GM23248 (cell line): ENCODE data around the gene CHD3. TPM values are rescaled to one million over a fixed set of nuclear protein-coding genes. Genes with fewer than 3 reads are reported as not detected.
"Not testable (repeated sequence)": the region's sequence is repeated elsewhere in the genome, so short reads cannot be mapped to it uniquely, and the experiment has no call there.

Source experiments
- DNase-seq: peaks from one replicate; pipeline ENCODE4 v3.0.0-alpha.2; 2015
- H2AFZ ChIP-seq: fragments of 200-600 bp; sonication (generic); 2 replicates; pipeline ENCODE4 v1.6.1; 2016; ENCODE audit warnings: antibody characterized with exemption
- H3F3A ChIP-seq: fragments of 200-600 bp; sonication (generic); 2 replicates; pipeline ENCODE4 v1.6.1; 2016; ENCODE audit warnings: mild to moderate bottlenecking, antibody characterized with exemption, mixed run types; ENCODE audit not compliant: insufficient read depth
- H3K27ac ChIP-seq: fragments of 200-600 bp; sonication (generic); 2 replicates; pipeline ENCODE4 v1.5.1; 2016; ENCODE audit warnings: mild to moderate bottlenecking
- H3K27me3 ChIP-seq: fragments of 200-600 bp; sonication (generic); replicated peaks from 2 replicates; pipeline ENCODE4 v1.6.1; 2016; ENCODE audit warnings: mild to moderate bottlenecking; ENCODE audit not compliant: insufficient read depth
- H3K36me3 ChIP-seq: fragments of 200-600 bp; sonication (generic); 2 replicates; pipeline ENCODE4 v1.6.1; 2016; ENCODE audit warnings: low read depth, mild to moderate bottlenecking
- H3K4me1 ChIP-seq: fragments of 200-600 bp; sonication (generic); 2 replicates; pipeline ENCODE4 v1.6.1; 2016; ENCODE audit warnings: mild to moderate bottlenecking; ENCODE audit not compliant: insufficient read depth
- H3K4me2 ChIP-seq: fragments of 200-600 bp; sonication (generic); one replicate; pipeline ENCODE4 v1.6.1; 2016; ENCODE audit warnings: mild to moderate bottlenecking; ENCODE audit not compliant: unreplicated experiment
- H3K4me3 ChIP-seq: fragments of 200-600 bp; sonication (generic); 2 replicates; pipeline ENCODE4 v1.5.1; 2016; ENCODE audit warnings: mild to moderate bottlenecking
- H3K79me2 ChIP-seq: fragments of 200-600 bp; sonication (generic); 2 replicates; pipeline ENCODE4 v1.6.1; 2016; ENCODE audit warnings: mild to moderate bottlenecking; ENCODE audit not compliant: insufficient read depth
- H3K9ac ChIP-seq: fragments of 200-600 bp; sonication (generic); 2 replicates; pipeline ENCODE4 v1.6.1; 2016; ENCODE audit warnings: mild to moderate bottlenecking
- H3K9me2 ChIP-seq: fragments of 200-600 bp; sonication (generic); 2 replicates; pipeline ENCODE4 v1.6.1; 2016; ENCODE audit warnings: mixed run types, mild to moderate bottlenecking, moderate library complexity; ENCODE audit not compliant: insufficient read depth
- H3K9me3 ChIP-seq: fragments of 200-600 bp; sonication (generic); one replicate; pipeline ENCODE4 v1.6.1; 2017; ENCODE audit warnings: low read depth
- H4K20me1 ChIP-seq: fragments of 200-600 bp; sonication (generic); 2 replicates; pipeline ENCODE4 v1.6.0; 2016; ENCODE audit not compliant: insufficient read depth
- EZH2 ChIP-seq: fragments of 200-600 bp; sonication (generic); IDR thresholded peaks from 2 replicates; pipeline ENCODE4 v1.6.1; 2018; ENCODE audit warnings: antibody characterized with exemption, mild to moderate bottlenecking; ENCODE audit not compliant: insufficient read depth, poor library complexity, severe bottlenecking
- EZH2phosphoT487 ChIP-seq: fragments of 200-600 bp; sonication (generic); IDR thresholded peaks from 2 replicates; pipeline ENCODE4 v1.6.1; 2018; ENCODE audit warnings: antibody characterized with exemption, moderate library complexity, mild to moderate bottlenecking, low read depth; ENCODE audit not compliant: insufficient read depth
- WGBS, 2 experiments: methylation state at CpG; one replicate each; pipeline ENCODE4 v1.1.6; 2015 to 2017; ENCODE audit warnings: low lambda C conversion rate in 2 of 2, low coverage in 1 of 2; ENCODE audit errors: missing lambda C conversion rate in 2 of 2; 5-methylcytosine and 5-hydroxymethylcytosine counted together
- in situ Hi-C: fragments of 300-500 bp; cut with MboI; formaldehyde crosslinking; loops from 2 replicates; pipeline ENCODE4 v1.15.0; 2020
- polyA plus RNA-seq: library from polyadenylated mRNA; unstranded; fragments of >200 nt; fragmentation: Nextera tagmentation; extraction: Ambion mirVana; gene quantifications from 2 replicates; pipeline ENCODE4 v1.2.1, GENCODE V29; 2016
- total RNA-seq: library from RNA; depleted of rRNA; stranded (reverse); fragments of >200 nt; shearing (Covaris generic); gene quantifications from 2 replicates; pipeline ENCODE4 v1.2.3, GENCODE V29; 2014

CHD3 gene
- total and polyA plus RNA-seq, 2 experiments from 2014 or later, result 16.0 to 73.6 TPM

- Histone ChIP-seq H3K36me3 (0 out of 2 replicates have a peak, but pooled peaks cover 3% of the 10 kb centered on the region), H2AFZ (no peak overlapping the region), H3K9ac (no peak overlapping the region), H3K27ac (no peak overlapping the region), H3K79me2 (peaks cover 29% of the 10 kb centered on the region), H3F3A (peaks cover 16% of the 10 kb centered on the region), H3K27me3 (no peaks in the 10 kb centered on the region), H3K4me3 (no peak overlapping the region), H3K4me2 (no peak overlapping the region), H3K9me2 (no peaks in the 10 kb centered on the region), H3K9me3 (no peaks in the 10 kb centered on the region), H3K4me1 (0 out of 2 replicates have a peak, but pooled peaks cover 9% of the 10 kb centered on the region), H4K20me1 (no peaks in the 10 kb centered on the region)
- TF ChIP-seq EZH2phosphoT487, result no peak
- TF ChIP-seq EZH2, result no peak
- DNase-seq, result peak; percentile 64
- 33 to 36% methylated on average over 3 of the region's 3 CpGs for WGBS, 2 experiments
- in situ Hi-C loops, result no loop called here
These were observed 25.7 kb upstream of the CHD3 start for GRCh38 chr17:7862692-7863437.

- in situ Hi-C loops, H3K4me1 ChIP-seq, H3K4me2 ChIP-seq, H3K9me3 ChIP-seq, H4K20me1 ChIP-seq, H3K27me3 ChIP-seq, H3K9me2 ChIP-seq, H3K9ac ChIP-seq, H3K4me3 ChIP-seq, H3K36me3 ChIP-seq, DNase-seq, H3K27ac ChIP-seq, H2AFZ ChIP-seq: not testable (repeated sequence)
- H3K79me2 ChIP-seq, result peaks cover 20% of the 10 kb centered on the region
- WGBS, 2 experiments, result 79 to 87% methylated on average over 5 of the region's 5 CpGs
- peaks cover 16% of the 10 kb centered on the region; the same call in 1 of the 2 replicates for H3F3A ChIP-seq
These were observed 24.2 kb upstream of the CHD3 start for GRCh38 chr17:7864384-7864783.

DNA sequence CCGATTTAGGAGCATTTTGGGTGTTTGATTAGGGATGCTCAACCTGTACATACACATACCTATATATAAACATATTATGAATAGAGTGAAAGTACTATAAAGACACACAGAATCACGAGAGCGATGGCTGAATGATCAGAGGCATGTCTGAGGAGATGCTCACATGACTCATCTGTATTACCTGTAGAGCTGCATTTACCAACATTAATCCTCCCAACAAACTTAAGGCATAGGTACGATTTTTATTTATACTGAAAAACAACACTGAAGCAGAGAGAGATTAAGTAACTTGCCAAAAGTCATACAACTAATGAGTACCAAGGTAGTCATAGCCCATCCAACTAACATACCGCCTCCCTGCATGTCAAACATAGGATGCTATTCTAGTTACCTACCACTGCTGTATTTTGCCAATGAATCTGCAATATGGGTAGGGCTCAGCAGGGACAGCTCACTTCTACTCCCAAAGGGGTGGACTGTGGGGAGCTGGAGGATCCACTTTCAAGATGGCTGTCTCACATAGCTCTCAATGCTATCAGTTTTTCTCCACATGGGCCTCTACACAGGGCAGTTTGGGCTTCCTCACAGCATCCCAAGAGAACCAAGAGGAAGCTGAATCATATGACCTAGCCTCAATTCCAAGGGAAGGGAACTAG, 23.5 kb upstream of the CHD3 start:
- H4K20me1 ChIP-seq, result no peaks in the 10 kb centered on the region
- 0 out of 2 replicates have a peak, but pooled peaks cover 3% of the 10 kb centered on the region for H3K36me3 ChIP-seq
- H3K4me1 ChIP-seq, result no peaks in the 10 kb centered on the region
- no peak overlapping the region for H2AFZ ChIP-seq
- no peak overlapping the region for H3K9ac ChIP-seq
- peaks cover 12% of the 10 kb centered on the region for H3K79me2 ChIP-seq
- no peaks in the 10 kb centered on the region for H3K9me3 ChIP-seq
- no peak for DNase-seq
- no peak overlapping the region for H3K27ac ChIP-seq
- 85 to 89% methylated on average over 5 of the region's 5 CpGs for WGBS, 2 experiments
- no peak overlapping the region for H3K4me2 ChIP-seq
- no peaks in the 10 kb centered on the region for H3K9me2 ChIP-seq
- in situ Hi-C loops, result no loop called here
- TF ChIP-seq EZH2 (no peak), EZH2phosphoT487 (no peak)
- no peaks in the 10 kb centered on the region for H3K27me3 ChIP-seq
- peaks cover 16% of the 10 kb centered on the region; the same call in 1 of the 2 replicates for H3F3A ChIP-seq
- H3K4me3 ChIP-seq, result no peak overlapping the region

GRCh38 chr17:7867881-7868329, 20.7 kb upstream of the CHD3 start:
- 81 to 82% methylated on average over 5 of the region's 5 CpGs for WGBS, 2 experiments
- H3K79me2 ChIP-seq, result no peaks in the 10 kb centered on the region
- H4K20me1 ChIP-seq, result no peaks in the 10 kb centered on the region
- no peak overlapping the region for H3K4me3 ChIP-seq
- in situ Hi-C loops, result no loop called here
- H3K4me2 ChIP-seq, result no peak overlapping the region
- no peak for DNase-seq
- H3K9me3 ChIP-seq, result no peaks in the 10 kb centered on the region
- no peaks in the 10 kb centered on the region for H3K9me2 ChIP-seq
- H3K36me3 ChIP-seq, result 0 out of 2 replicates have a peak, but pooled peaks cover 3% of the 10 kb centered on the region
- peaks cover 16% of the 10 kb centered on the region; the same call in 1 of the 2 replicates for H3F3A ChIP-seq
- H3K27me3 ChIP-seq, result no peaks in the 10 kb centered on the region
- no peak overlapping the region for H2AFZ ChIP-seq
- no peak overlapping the region for H3K27ac ChIP-seq
- H3K4me1 ChIP-seq, result no peaks in the 10 kb centered on the region
- no peak overlapping the region for H3K9ac ChIP-seq
- TF ChIP-seq EZH2phosphoT487 (no peak), EZH2 (no peak)
